Measurements from ENCODE around the gene TICAM1.

The TICAM1 gene

GRCh38 chr19:4768934-4769777 lies 62.4 kb downstream of the TICAM1 start:
- DNase-seq (peak; percentile 85), ATAC-seq (peak; percentile 71)
